A673 (cell line): ENCODE data around the gene CCSAP.

Experiments
- CTCF ChIP-seq: fragments of 300-800, 200-600 bp; sonication (generic); conservative IDR thresholded peaks from 2 replicates; pipeline ENCODE4 v1.5.1; 2017; ENCODE audit warnings: low read depth, mild to moderate bottlenecking, antibody characterized with exemption, low read length, moderate library complexity, mixed read lengths
- EZH2 ChIP-seq: fragments of 200-600 bp; sonication (generic); IDR thresholded peaks from 2 replicates; pipeline ENCODE4 v1.6.1; 2017; ENCODE audit warnings: borderline replicate concordance, low read depth, mild to moderate bottlenecking, mixed read lengths, antibody characterized with exemption, low read length; ENCODE audit not compliant: poor library complexity, severe bottlenecking

DNA sequence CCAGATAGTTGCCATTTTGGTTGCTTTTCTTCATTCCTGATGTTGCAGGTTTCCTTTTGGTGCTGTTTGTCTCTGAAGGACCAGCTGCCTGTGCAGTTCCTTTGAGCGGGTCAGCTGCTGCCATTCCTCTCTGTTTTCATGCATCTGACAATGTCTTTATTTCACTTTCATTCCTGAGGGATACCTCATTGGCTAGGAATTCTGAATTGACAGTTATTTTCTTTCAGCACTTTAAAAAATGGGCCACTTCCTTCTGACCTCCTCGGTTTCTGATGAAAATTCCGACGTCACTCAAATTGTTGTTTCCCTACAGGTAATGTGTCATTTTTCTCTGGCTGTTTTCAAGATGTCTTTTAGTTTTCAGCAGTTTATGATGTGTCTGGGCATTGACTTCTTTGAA is 24.8 kb downstream of the CCSAP start:
- no peak for TF ChIP-seq CTCF
- no peak for TF ChIP-seq EZH2
